HG03159 (cell line): Measurements from ENCODE around the gene BHLHA15.

ENCODE experiments used
- ATAC-seq: cut with Tn5 transposase; IDR thresholded peaks from one replicate; pipeline ENCODE4 v1.9.1; 2021; ENCODE audit warnings: mild to moderate bottlenecking, moderate library complexity; ENCODE audit not compliant: unreplicated experiment

Gene BHLHA15

GRCh38 chr7:98186452-98187137 lies 24.6 kb upstream of the BHLHA15 start:
- no peak for ATAC-seq

- ATAC-seq, result no peak
Measured at GRCh38 chr7:98187138-98187502, 24.1 kb upstream of the BHLHA15 start.

GRCh38 chr7:98189559-98189958 lies 21.7 kb upstream of the BHLHA15 start:
- ATAC-seq, result no peak

- no peak for ATAC-seq
Measured at GRCh38 chr7:98191668-98192431, 19.4 kb upstream of the BHLHA15 start.

- ATAC-seq, result no peak
Measured at GRCh38 chr7:98192781-98193457, 18.3 kb upstream of the BHLHA15 start.

GRCh38 chr7:98193474-98194180 lies 17.6 kb upstream of the BHLHA15 start:
- no peak for ATAC-seq

GRCh38 chr7:98194186-98194585 lies 17.1 kb upstream of the BHLHA15 start:
- ATAC-seq, result no peak

- no peak for ATAC-seq
Measured at GRCh38 chr7:98194672-98195457, 16.4 kb upstream of the BHLHA15 start.

- no peak for ATAC-seq
Measured at GRCh38 chr7:98196706-98197605, 14.3 kb upstream of the BHLHA15 start.

GRCh38 chr7:98199131-98199530 lies 12.1 kb upstream of the BHLHA15 start:
- no peak for ATAC-seq

- ATAC-seq, result peak; percentile 43
Measured at GRCh38 chr7:98200364-98200763, 10.9 kb upstream of the BHLHA15 start.

- peak; percentile 91 for ATAC-seq
Measured at GRCh38 chr7:98202367-98203195, 8.7 kb upstream of the BHLHA15 start.

GRCh38 chr7:98203261-98203963 lies 7.8 kb upstream of the BHLHA15 start:
- ATAC-seq, result peak; percentile 38

GRCh38 chr7:98203964-98204605 lies 7.2 kb upstream of the BHLHA15 start:
- no peak for ATAC-seq

GRCh38 chr7:98204670-98205069 lies 6.6 kb upstream of the BHLHA15 start:
- no peak for ATAC-seq

GRCh38 chr7:98205162-98205845 lies 5.9 kb upstream of the BHLHA15 start:
- ATAC-seq, result no peak
